Measurements from ENCODE around the gene CAGE1. TPM values are rescaled to one million over a fixed set of nuclear protein-coding genes. Genes with fewer than 3 reads are reported as not detected.
"Not testable (repeated sequence)": the region's sequence is repeated elsewhere in the genome, so short reads cannot be mapped to it uniquely, and the experiment has no call there.

The CAGE1 gene
- total RNA-seq, 1 experiment from 2014 or later, result not detected

DNA sequence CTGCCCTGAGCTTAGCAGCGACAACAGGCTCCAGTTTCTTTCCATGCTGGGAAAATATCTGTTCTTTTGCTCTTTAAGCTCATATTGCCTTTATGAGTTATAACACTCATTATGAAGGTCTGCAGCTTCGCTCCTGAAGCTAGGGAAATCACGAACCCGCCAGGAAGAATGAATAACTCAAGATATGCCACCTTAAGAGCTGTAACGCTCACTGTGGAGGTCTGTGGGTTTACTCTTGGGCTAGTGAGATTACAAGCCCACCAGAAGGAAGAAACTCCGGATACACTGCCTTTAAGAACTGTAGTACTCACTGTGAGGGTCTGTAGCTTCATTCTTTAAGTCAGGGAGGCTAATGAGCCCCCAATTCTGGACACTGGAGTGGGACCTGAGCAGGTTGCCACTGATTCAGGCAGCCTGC lies 73.6 kb downstream of the CAGE1 start:
- CTCF ChIA-PET, result no interaction called here
- no peak overlapping the region for H3K4me3 Mint-ChIP-seq (ENCODE audit: low read depth, unreplicated experiment)
- DNase-seq, result no peak

DNA sequence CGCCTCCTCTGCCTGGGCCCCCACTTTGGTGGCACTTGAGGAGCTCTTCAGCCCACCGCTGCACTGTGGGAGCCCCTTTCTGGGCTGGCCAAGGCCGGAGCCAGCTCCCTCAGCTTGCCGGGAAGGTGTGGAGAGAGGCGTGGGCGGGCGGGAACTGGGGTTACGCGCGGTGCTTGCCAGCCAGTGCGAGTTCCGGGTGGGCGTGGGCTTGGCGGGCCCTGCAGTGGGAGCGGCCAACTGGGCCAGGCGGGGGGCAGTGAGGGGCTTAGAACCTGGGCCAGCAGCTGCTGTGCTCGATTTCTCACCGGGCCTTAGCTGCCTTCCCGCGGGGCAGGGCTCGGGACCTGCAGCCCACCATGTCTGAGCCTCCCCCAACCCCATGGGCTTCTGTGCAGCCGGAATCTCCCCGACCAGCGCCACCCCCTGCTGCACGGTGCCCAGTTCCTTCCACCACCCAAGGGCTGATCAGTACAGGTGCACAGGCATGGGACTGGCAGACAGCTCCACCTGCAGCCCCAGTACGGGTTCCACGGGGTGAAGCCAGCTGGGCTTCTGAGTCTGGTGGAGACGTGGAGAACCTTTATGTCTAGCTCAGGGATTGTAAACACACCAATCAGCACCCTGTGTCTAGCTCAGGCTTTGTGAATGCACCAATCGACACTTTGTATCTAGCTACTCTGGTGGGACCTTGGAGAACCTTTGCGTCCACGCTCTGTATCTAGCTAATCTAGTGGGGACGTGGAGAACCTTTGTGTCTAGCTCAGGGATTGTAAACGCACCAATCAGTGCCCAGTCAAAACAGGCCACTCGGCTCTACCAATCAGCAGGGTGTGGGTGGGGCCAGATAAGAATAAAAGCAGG lies 74.2 kb downstream of the CAGE1 start:
- H3K9me3 Mint-ChIP-seq (ENCODE audit: low read depth, unreplicated experiment); H3K4me1 Mint-ChIP-seq (ENCODE audit: low read depth, unreplicated experiment); DNase-seq; H3K4me3 Mint-ChIP-seq (ENCODE audit: low read depth, unreplicated experiment); H3K27me3 Mint-ChIP-seq (ENCODE audit: unreplicated experiment); H3K27ac Mint-ChIP-seq (ENCODE audit: unreplicated experiment); BruUV-seq (replicated peaks); intact Hi-C loops (cut with micrococcal nuclease; ENCODE audit: unreplicated experiment): not testable (repeated sequence)
- peaks cover 16% of the 10 kb centered on the region for H3K36me3 Mint-ChIP-seq (ENCODE audit: insufficient read depth, unreplicated experiment)
- CTCF ChIA-PET, result interaction anchor here (0.6 kb wide), 1 partner anchor 268 kb away, joined by 5 read pairs; no protein-coding TSS in a partner anchor

More for the DNA sequence above, 73.6 kb downstream of the CAGE1 start:
- no peaks in the 10 kb centered on the region for H3K4me1 Mint-ChIP-seq (ENCODE audit: low read depth, unreplicated experiment)
- H3K9me3 Mint-ChIP-seq (ENCODE audit: low read depth, unreplicated experiment), result no peaks in the 10 kb centered on the region
- intact Hi-C loops (cut with micrococcal nuclease; ENCODE audit: unreplicated experiment), result no loop called here
- H3K27me3 Mint-ChIP-seq (ENCODE audit: unreplicated experiment), result no peaks in the 10 kb centered on the region
- H3K27ac Mint-ChIP-seq (ENCODE audit: unreplicated experiment), result no peak overlapping the region
- no TSS peak for BruUV-seq (replicated peaks)
- TF ChIP-seq, protein P1, sequence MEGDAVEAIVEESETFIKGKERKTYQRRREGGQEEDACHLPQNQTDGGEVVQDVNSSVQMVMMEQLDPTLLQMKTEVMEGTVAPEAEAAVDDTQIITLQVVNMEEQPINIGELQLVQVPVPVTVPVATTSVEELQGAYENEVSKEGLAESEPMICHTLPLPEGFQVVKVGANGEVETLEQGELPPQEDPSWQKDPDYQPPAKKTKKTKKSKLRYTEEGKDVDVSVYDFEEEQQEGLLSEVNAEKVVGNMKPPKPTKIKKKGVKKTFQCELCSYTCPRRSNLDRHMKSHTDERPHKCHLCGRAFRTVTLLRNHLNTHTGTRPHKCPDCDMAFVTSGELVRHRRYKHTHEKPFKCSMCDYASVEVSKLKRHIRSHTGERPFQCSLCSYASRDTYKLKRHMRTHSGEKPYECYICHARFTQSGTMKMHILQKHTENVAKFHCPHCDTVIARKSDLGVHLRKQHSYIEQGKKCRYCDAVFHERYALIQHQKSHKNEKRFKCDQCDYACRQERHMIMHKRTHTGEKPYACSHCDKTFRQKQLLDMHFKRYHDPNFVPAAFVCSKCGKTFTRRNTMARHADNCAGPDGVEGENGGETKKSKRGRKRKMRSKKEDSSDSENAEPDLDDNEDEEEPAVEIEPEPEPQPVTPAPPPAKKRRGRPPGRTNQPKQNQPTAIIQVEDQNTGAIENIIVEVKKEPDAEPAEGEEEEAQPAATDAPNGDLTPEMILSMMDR (IDR thresholded peaks at IDR 0.05; ENCODE audit: unreplicated experiment), result no peak
- H3K36me3 Mint-ChIP-seq (ENCODE audit: insufficient read depth, unreplicated experiment), result peaks cover 16% of the 10 kb centered on the region

DNA sequence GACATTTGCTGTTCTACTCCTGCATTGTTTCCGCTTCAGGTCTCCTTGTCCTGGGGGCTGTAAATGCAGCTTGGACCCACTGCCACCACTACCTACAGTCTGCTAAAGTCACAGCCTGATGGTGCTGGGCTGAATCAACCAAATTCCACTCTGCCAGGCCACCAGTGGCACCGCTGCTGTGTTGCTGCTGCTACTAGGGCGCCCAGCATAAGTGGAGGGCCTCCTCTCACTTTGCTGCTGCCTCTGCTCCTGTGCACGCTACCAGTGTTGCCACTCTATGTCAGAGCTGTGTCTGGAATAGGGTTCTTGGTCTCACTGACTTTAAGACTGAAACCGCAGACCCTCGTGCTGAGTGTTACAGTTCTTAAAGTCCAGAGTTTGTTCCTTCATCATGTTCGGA lies 75.1 kb downstream of the CAGE1 start:
- BruUV-seq (replicated peaks), result no TSS peak
- DNase-seq, result no peak
- TF ChIP-seq, protein P1 (IDR thresholded peaks at IDR 0.05; ENCODE audit: unreplicated experiment), result no peak
- intact Hi-C loops (cut with micrococcal nuclease; ENCODE audit: unreplicated experiment), result no loop called here
- peaks cover 20% of the 10 kb centered on the region for H3K36me3 Mint-ChIP-seq (ENCODE audit: insufficient read depth, unreplicated experiment)
- no peaks in the 10 kb centered on the region for H3K27me3 Mint-ChIP-seq (ENCODE audit: unreplicated experiment)
- CTCF ChIA-PET, result interaction anchor here (0.6 kb wide), 1 partner anchor 267 kb away, joined by 5 read pairs; no protein-coding TSS in a partner anchor
- H3K4me3 Mint-ChIP-seq (ENCODE audit: low read depth, unreplicated experiment), result no peak overlapping the region
- H3K4me1 Mint-ChIP-seq (ENCODE audit: low read depth, unreplicated experiment), result no peaks in the 10 kb centered on the region
- no peak overlapping the region for H3K27ac Mint-ChIP-seq (ENCODE audit: unreplicated experiment)
- H3K9me3 Mint-ChIP-seq (ENCODE audit: low read depth, unreplicated experiment), result no peaks in the 10 kb centered on the region

DNA sequence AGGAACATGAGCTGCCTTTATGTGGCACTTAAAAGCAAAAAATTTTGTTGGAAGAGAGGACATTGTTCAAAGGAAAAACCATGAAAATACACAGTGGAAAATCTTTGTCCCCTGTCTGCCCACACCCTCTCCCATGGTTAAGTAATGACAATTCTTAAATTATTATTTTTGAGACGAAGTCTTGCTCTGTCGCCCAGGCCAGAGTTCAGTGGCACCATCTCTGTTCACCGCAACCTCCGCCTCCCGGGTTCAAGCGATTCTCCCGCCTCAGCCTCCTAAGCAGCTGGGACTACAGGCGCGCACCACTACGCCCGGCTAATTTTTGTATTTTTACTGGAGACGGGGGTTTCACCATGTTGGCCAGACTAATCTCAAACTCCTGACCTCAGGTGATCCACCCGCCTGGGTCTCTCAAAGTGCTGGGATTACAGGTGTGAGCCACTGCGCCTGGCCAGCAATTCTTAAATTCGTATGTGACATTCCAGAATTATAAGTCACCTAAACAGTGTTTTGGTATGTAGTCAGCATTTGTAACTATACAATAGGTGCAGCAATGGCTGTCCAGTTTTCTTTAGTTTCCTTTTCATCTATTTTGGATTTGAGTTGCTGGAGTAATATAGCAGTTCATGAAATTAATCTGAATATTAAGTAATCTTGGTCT lies 75.9 kb downstream of the CAGE1 start:
- H3K4me3 Mint-ChIP-seq (ENCODE audit: low read depth, unreplicated experiment), result peak overlapping the region; percentile 91
- DNase-seq, result no peak
- H3K36me3 Mint-ChIP-seq (ENCODE audit: insufficient read depth, unreplicated experiment), result peaks cover 27% of the 10 kb centered on the region
- TF ChIP-seq, protein P1 (IDR thresholded peaks at IDR 0.05; ENCODE audit: unreplicated experiment), result no peak
- H3K27me3 Mint-ChIP-seq (ENCODE audit: unreplicated experiment), result no peaks in the 10 kb centered on the region
- CTCF ChIA-PET, result no interaction called here
- TSS peak; percentile 78 for BruUV-seq (replicated peaks)
- no peak overlapping the region for H3K27ac Mint-ChIP-seq (ENCODE audit: unreplicated experiment)
- intact Hi-C loops (cut with micrococcal nuclease; ENCODE audit: unreplicated experiment), result no loop called here
- no peaks in the 10 kb centered on the region for H3K9me3 Mint-ChIP-seq (ENCODE audit: low read depth, unreplicated experiment)
- no peaks in the 10 kb centered on the region for H3K4me1 Mint-ChIP-seq (ENCODE audit: low read depth, unreplicated experiment)

Measured in Calu3 (cell line).